Measurements from ENCODE around the gene CISD3.

Gene CISD3

DNA sequence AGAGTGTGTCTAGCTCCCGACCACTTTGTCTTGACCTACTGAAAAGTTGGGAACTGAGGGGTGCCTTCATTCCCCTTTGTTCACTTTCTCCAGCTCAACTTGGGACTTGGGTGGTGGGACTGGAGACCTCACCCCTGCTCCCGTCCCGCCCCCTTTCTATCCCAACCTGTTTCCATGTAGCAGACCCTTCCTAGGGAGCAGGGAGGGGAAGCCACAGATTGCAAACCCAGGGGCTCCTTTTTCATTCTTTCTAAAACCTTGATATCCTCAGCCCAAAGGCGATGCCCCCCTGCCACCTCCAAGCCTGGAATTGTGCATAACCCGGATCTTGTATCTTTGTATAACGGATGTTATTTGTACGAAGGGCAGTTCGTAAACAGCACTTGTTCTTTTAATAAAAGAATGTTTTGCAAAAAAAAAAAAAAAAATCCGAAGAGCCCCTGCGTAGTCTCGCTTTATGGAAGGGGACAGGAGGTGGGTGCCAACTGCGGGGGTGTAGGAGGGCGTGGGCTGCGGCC is 714 bp upstream of the CISD3 start:
- DNase-seq = no peak

- DNase-seq = peak; percentile 54
Measured at GRCh38 chr17:38730526-38731379, 612 bp downstream of the CISD3 start.

GRCh38 chr17:38731526-38732294 is 1.6 kb downstream of the CISD3 start:
- DNase-seq = no peak

- DNase-seq = peak; percentile 42
Measured at GRCh38 chr17:38732376-38733281, 2.5 kb downstream of the CISD3 start.

GRCh38 chr17:38733282-38733981 is 3.3 kb downstream of the CISD3 start:
- DNase-seq = no peak

GRCh38 chr17:38733982-38734973 is 4.1 kb downstream of the CISD3 start:
- peak; percentile 45 for DNase-seq

DNA sequence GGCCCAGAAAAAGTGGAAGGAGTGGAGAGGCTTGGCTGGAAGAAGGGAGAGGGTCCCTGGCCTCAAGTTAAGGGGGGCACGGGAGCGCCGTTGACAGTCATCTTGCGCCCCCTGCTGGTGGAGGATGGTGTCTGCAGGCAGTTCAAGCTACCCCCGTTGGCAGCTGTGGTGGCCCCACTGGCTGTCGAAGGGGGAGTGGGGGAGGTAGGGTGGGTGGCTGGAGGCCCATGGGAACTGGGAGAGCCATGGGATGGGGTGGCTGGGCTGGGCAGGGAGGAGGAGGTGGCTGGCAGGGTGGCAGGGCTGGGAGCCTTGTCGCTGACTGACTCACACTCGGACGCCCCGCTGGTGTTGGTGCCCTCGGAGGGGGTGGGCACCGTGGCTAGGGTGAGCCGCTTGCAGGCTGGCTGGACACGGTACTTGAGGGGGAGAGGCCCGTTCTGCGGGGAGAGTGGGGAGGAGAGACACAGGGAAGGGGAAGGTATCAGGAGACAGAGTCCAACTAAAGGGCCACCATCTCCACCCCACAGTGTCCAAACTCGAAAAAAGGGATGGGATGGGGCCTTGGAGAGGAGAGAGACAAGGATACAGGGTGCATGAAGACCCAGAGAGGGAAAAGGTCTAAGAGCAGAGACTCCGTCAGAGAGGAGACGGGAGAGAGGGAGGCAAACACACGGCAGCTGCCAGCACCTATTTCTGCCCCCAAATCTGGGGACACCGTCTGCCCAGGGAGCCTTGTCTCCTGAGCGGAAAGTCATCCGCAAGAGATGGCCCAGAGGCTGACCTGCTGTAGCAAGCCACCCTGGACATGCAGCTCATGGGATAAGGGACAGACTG is 5.2 kb downstream of the CISD3 start:
- peak; percentile 70 for DNase-seq

GRCh38 chr17:38738007-38738662 is 8.0 kb downstream of the CISD3 start:
- no peak for DNase-seq

GRCh38 chr17:38738686-38739085 is 8.5 kb downstream of the CISD3 start:
- DNase-seq = no peak

GRCh38 chr17:38739305-38739704 is 9.2 kb downstream of the CISD3 start:
- no peak for DNase-seq

- no peak for DNase-seq
Measured at GRCh38 chr17:38740044-38740443, 9.9 kb downstream of the CISD3 start.

- DNase-seq = no peak
Measured at GRCh38 chr17:38740806-38741205, 10.7 kb downstream of the CISD3 start.

- DNase-seq = no peak
Measured at GRCh38 chr17:38741461-38741860, 11.3 kb downstream of the CISD3 start.

GRCh38 chr17:38741921-38742410 is 11.8 kb downstream of the CISD3 start:
- no peak for DNase-seq

GRCh38 chr17:38742411-38743308 is 12.5 kb downstream of the CISD3 start:
- peak; percentile 47 for DNase-seq

GRCh38 chr17:38743556-38744171 is 13.5 kb downstream of the CISD3 start:
- no peak for DNase-seq

GRCh38 chr17:38745545-38745944 is 15.4 kb downstream of the CISD3 start:
- no peak for DNase-seq
